Stimulated activated CD4-positive, alpha-beta T cell treated with anti-CD3 and anti-CD28 coated beads, Interleukin-12 subunit alpha, Interleukin-12 subunit beta, amount 100 ng/mL, for 48 hours (primary cell): ENCODE results near the gene CX3CL1.
"Not testable (repeated sequence)": the region's sequence is repeated elsewhere in the genome, so short reads cannot be mapped to it uniquely, and the experiment has no call there.

Experiments used
- DNase-seq, 3 donors: peaks; one replicate each; pipeline ENCODE4 v3.0.0-alpha.2; 2020; ENCODE audit warnings: low read depth in 2 of 3, low spot score in 1 of 3

The CX3CL1 gene

DNA sequence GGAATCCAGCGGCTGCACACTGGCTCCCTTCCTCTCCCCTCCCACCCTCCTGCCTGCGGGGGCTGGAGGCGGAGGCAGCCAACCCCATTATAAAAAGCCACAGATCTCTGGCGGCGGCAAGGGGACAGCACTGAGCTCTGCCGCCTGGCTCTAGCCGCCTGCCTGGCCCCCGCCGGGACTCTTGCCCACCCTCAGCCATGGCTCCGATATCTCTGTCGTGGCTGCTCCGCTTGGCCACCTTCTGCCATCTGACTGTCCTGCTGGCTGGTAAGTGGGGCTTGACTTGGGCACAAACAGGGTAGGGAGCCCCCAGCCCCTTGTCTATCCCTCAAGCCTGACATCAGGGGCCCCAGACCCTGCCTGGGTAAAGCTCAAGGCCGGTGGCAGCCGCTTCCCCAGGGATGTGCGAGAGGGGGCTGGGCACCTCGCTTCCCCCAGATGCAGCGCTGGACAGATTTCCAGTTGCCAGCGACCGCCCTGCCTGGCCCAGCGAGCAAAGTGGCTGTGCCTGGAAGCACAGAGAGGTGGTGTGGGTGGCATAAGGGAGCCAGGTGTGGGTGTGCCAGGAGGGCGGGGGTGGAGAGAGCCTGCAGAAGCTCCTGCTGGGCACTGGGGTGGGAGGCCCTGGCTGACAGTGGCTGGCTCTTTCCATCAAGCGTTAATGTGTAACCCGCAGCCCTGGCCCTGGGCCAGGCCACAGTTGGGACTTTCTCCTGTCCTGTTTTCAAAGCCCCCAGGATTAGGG lies at the start of gene CX3CL1:
Gene CX3CL1 (plus strand): TSS at position 119 of the 745 bp plus-strand sequence. CDS start 79 bp downstream, at position 198.
- DNase-seq = no peak

DNA sequence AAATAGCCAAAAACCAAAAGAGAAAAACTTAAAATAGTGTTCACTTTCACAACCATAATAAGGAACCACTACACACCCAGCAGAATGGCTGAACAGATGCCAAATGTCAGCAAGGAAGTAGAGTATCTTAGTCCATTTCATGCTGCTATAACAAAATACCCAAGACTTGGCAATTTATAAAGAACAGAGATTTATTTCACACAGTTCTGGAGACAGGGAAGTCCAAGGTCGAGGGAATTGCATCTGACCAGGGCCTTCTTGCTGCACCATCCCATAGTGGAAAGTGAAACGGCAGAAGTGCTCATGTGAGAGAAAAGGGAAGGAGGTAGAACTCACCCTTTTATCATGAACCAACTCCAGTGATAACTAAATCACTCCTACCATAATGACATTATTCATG lies 47.5 kb upstream of the CX3CL1 start:
- no peak for DNase-seq

DNA sequence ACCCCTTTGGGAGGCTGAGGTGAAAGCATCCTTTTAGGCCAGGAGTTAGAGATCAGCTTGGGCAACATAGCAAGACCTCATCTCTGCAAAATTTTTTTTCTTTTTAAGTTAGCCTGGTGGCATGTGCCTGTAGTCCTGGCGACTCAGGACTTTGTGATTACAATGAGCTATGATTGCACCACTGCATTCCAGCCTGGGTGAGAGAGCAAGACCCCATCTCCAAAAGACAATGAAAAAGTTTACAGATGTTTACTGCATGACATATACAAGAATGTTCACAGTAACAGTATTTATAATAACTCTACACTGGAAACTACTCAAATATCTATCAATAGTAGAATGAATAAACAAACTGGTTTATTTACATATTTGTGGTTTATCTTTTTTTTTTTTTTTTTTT lies 46.8 kb upstream of the CX3CL1 start:
- no peak for DNase-seq

DNA sequence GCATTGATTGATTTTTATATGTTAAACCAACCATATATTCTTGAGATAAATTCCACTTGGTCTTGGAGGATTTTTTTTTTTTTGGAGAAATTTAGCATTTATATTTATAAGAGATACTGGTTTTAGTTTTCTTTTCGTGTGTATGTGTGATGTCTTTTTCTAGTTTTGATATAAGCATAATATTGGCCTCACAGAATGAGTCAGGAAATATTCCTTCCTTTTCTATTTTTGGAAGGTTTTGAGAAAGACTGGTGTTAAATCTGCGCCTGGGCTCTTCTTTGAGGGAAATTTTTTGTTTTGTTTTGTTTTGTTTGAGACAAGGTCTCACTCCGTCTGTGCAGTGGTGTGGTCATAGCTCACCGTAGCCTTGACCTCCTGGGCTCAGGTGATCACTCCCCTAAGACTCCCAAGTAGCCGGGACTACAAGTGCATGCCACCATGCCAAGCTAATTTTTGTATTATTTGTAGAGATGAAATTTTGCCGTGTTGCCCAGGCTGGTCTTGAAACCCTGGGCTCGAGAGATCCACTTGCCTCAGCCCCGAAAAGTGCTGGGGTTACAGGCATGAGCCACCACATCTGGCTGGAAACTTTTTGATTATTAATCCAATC lies 42.5 kb upstream of the CX3CL1 start:
- no peak for DNase-seq

DNA sequence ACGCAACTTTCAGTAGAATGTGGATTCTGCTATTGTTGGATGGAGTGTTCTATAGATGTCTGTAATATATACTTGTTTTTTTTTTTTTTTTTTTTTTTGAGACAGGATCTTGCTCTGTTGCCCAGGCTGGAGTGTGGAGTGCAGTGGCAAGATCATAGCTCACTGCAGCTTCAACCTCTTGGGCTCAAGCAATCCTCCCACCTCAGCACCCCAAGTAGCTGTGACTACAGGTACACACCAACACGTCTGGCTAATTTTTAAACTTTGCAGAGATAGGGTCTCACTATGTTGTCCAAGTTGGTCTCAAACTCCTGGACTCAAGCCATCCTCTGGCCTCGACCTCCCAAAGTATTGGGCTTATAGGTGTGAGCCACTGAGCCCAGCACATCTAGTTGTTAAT lies 40.9 kb upstream of the CX3CL1 start:
- no peak for DNase-seq

DNA sequence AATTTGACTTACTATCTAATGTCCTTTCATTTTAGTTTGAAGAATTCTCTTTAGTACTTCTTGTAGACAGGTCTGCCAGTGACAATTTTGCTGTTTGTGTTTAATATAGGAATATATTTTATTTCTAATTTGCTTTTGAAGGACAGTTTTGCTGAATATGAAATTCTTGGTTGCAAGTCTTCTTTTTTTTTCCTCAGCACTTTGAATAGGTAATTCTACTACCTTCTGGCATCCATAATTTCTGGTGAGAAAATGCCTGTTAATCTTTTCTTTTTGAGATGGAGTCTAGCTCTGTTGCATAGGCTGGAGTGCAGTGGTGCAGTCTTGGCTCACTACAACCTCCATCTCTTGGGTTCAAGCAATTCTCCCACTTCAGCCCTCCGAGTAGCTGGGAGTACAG lies 38.9 kb upstream of the CX3CL1 start:
- DNase-seq = no peak

DNA sequence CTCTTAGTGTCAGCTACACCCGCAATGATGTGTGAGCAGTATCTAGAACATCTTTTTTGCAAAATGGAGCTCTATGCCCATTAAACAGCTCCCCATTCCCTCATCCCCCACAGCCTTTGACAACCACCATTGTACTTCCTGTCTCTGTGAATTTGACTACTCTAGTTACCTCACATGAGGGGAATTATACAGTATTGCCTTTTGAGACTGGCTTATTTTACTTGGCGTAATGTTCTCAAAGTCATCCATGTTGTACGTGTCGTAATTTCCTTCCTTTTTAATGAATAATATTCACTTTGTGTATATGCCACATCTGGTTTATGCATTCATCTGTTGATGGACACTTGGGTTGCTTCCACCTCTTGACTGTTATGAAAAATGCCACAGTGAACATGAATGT lies 36.9 kb upstream of the CX3CL1 start:
- no peak for DNase-seq

DNA sequence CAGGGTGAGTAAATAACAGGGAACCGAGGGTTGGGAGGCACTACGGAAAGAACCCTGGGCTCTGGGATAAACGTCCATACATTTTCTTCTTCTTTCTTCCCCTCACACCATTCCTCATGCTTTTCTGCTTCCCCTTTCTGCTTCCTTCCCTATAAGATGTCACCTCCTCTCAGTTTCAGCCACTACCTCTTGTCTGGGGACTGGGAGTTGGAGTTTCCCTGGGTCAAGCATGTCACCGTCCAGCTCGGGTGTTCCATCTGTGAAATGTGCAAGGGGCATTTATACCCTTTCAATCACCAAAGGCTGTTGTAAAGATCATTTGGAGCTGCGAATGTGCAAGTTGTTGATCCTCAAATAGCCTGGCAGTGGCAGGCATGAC lies 31.2 kb upstream of the CX3CL1 start:
- no peak for DNase-seq

DNA sequence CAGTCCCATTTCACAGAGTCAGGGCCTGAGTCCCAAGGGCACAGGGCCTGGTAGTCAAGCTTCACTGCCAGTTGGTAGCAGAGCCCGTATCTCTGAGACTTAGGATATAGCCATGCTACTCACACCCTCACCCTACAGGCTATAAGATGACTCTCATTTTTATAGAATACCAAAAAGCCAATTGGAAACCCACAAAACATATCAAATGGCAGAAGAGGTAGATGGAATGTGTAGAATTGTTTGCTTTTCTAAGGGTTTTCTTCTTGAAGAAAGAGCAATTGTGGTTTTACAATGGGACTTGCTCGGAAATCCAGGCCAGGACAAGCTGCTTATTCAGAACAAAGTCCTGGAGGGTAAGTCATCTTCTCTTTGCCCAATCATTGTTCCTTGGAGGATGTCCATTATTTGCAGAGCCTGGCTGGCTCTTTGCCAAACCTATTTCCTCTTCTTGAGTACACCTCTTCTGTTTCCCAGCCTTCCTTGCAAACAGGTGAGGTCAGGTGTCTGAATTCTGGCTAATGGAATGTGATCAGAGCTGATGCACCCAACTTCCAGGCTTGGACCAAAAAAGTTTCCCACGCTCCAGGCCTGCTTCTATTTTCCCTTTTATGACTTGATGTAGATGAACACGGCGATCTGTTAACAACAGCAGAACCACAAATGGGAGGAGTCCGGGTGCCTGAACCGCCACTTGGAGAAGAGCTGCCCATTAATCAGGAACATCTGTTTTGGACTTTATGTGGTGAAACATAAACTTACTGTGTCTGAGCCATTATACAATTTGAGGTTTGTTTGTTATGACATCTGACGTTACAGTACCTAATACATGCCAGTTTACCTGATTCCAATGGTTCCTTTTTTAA lies 30.6 kb upstream of the CX3CL1 start:
- DNase-seq = no peak

DNA sequence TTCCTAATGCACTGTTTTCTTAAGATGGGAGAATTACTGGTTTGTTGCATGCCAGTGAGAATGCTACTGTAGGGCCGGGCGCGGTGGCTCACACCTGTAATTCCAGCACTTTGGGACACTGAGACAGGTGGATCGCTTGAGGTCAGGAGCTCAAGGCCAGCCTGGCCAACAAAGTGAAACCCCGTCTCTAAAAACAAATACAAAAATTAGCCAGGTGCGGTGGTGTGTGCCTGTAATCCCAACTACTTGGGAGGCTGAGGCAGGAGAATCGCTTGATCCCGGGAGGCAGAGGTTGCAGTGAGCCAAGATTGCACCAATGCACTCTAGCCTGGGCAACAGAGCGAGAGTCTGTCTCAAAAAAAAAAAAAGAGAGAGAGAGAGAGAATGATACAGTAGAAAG lies 29.7 kb upstream of the CX3CL1 start:
- DNase-seq = not testable (repeated sequence)

DNA sequence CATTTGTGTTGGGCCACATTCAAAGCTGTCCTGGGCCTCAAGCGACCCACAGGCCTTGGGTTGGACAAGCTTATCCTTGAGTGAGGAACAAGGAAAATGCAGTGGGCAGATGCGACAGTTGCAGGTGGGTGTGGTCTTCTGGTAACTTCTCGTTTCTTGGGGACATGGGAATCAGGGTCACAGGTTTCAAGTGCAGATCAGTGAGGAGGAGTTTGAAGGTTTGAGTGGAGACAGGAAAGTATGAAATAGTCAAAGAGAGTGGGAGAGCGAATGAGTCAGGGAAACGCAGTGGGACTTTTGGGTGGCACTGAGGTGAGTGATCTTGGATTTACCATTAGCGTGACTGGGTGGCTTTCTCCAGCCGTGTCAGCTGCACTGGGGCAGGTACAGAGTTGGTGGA lies 29.1 kb upstream of the CX3CL1 start:
- DNase-seq = no peak

DNA sequence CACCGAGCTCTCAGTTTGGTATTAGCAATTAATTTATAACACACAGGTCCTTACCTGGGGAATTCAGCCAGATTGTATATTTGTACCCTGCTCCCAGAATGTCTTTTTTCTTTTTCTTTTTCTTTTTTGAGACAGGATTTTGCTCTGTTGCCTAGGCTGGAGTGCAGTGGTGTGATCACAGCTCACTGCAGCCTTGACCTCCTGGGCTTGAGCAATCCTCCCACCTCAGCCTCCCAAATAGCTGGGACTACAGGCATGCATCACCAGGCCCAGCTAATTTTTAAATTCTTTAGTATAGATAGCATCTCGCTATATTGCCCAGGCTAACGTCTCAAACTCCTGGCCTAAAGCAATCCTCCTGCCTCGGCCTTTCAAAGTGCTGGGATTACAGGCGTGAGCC lies 28.2 kb upstream of the CX3CL1 start:
- not testable (repeated sequence) for DNase-seq

DNA sequence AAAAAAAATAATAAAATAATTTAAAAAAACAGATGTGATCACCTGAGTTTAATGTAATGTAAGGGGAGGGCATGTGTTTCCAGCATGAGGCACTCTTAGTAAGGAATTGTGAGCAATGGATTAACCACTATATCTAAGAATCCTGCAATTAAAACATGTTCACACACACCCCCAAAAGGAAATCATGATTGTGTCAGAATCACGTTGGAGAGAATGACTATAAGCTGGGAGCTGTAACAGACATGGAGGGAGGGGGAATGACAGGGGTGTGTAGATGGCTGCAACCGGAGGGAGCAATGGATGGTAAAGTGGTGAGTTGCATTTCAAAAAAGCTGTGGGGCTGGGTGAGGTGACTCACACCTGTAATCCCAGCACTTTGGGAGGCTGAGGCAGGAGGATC lies 27.3 kb upstream of the CX3CL1 start:
- no peak for DNase-seq

DNA sequence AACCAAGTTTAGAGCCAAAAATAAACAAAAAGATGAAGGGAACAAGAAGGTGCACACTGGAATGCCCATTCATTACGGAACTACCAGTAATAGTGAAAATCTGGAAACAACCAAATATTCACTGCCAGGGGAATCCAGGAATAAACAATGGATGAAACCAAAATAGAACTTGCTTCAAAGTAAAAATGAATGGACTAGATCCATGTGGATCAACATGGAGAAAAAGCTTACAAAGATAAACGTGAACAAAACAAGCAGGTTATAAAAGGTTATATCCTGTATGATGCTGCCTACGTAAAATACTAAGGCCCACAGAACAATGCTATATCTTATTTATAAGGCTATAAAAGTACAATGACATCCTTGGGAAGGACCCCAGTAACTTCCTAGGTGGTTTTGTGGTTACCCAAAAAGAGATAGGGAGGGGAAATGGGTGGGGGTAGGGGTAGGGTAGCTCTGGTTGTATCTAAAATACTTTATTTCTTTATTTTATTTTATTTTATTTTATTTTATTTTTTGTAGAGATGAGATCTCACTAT lies 26.6 kb upstream of the CX3CL1 start:
- DNase-seq = no peak

DNA sequence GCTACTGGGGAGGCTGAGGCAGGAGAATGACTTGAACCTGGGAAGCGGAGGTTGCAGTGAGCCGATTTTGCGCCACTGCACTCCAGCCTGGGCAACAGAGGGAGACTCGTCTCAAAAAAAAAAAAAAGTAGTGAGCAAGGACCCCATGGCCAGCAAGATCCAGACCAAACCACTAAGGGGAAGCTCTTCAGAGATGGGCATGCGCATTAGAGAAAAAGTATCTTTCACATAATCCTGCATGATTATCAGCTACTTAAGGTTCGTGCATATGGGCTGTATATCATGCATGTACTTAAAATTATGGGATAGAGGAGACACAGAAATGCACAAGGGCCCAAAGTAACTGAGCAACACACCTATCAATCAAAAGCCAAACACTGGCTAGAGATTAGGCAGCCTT lies 24.4 kb upstream of the CX3CL1 start:
- DNase-seq = no peak

DNA sequence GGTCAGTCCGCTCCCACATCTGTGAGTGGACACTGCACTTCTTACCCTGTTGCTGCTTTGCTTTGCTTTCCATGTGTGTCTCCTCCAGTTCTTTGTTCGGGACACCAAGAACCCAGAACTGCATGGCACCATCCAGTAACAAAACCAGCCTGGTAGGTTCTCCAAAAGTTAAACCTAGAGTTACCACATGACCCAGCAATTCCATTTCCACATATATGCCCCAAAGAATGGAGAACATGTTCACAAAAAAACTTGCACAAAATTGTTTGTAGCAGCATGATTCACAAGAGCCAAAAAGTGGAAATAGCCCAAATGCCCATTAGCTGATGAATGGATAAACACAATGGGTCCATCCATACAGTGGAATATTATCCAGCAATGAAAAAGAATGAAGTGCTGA lies 24.0 kb upstream of the CX3CL1 start:
- DNase-seq = no peak

DNA sequence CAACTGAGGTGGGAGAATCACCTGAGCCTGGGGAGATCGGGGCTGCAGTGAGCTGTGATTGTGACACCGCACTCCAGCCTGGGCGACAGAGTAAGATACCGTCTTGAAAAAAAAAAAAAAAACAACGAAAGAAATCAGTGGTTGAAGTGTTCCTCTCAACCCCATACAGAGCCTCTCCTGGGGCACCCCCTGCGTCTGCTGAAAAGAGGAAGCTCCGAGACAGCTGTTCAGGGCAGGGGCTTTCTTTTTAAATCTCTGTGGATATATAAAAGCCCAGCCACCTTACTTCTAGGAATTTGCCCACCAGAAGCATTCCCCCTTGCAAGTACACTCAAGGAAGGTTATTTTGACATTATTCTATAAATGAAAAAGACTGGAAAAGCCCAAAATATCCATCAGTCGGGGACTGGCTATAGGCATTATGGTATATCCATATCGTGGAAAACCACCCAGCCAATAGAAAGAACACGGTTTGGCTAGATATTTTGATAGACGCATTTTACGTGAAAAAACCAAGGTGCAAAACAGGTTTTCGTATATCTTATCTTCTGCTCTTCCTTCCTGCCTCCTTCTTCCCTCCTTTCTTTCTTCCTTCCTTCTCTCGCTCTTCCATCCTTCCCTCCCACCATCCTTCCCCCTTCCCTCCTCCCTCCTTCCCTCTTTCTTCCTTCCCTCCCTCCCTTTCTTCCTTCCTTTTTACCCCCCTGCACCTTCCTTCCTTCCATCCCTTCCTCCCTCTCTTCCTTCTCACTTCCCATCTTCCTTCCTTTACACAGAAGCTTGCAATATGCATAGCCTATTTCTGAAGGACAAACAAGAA lies 22.9 kb upstream of the CX3CL1 start:
- DNase-seq = no peak

DNA sequence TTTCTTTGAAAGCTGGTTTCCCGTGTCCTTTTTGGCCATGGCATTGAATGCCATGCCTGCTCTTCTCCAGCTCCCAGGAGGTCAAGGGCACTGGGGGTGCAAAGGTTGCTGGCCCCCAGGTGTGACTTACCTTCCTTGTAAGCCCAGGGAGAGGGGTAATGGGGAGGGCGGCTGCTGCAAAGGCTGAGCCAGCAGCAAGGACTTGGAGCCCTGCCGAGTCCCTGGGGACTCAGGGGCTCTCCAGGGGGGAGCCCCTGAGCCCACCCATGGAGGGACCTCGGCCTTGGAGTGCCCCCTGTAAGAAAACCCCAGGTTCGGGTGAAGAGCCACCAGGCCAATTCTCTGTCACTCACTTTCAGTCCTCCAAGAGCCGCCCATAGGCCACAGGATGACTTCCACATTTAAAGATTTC lies 19.6 kb upstream of the CX3CL1 start:
- DNase-seq = no peak

DNA sequence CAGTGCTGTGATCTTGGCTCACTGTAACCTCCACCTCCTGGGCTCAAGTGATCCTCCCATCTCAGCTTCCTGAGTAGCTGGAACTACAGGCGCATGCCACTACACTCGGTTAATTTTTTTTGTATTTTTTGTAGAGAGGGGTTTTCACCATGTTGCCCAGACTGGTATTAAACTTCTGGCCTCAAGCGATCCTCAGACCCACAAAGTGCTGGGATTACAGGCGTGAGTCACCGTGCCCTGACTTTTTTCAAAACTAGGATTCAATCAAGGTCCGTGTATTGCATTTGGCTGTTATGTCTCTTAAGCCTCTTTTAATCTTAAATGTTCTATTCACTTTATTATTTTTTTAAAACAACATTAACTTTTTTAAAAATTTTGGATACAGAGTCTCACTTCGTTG lies 18.0 kb upstream of the CX3CL1 start:
- DNase-seq = no peak

DNA sequence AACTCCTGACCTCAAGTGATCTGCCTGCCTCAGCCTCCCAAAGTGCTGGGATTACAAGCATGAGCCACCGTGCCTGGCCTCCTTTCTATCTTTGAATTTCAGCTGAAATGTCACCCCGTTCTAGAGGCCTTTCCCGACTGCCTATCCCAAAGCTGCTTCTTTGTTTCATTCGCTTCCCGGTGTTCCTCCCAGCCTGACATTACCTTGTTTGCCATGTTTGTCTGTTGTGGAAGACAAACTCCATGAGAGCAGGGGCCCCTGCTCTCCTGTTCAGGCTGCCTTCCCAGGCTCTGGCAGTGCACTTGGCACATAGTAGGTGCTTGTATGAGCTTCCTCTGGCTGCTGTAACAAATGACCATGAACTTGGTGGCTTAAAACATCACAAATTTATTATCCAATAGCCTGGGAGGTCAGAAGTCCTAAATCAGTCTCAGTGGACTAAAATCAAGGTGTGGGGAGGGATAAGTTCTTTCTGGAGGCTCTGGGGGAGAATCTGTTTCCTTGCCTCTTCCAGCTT lies 16.3 kb upstream of the CX3CL1 start:
- DNase-seq = no peak

DNA sequence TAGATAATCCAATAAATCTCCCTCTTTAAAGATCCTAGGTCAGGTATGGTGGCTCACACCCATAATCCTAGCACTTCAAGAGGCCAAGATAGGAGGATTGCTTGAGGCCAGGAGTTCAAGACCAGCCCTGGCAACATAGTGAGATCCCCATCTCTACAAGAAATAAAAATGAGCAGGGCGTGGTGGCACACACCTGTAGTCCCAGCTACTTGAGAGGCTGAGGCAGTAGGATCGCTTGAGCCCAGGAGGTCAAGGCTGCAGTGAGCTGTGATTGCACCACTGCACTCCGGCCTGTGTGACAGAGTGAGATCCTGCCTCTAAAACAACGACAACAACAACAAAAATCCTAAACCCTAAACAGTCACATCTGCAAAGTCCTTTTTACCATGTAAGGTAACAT lies 15.7 kb upstream of the CX3CL1 start:
- DNase-seq = no peak
